ENCODE results near the gene KCMF1. TPM values are rescaled to one million over a fixed set of nuclear protein-coding genes. Genes with fewer than 3 reads are reported as not detected.
"Not testable (repeated sequence)": the region's sequence is repeated elsewhere in the genome, so short reads cannot be mapped to it uniquely, and the experiment has no call there.

KCMF1 gene
- total RNA-seq, 1 donor = 80.3 TPM

DNA sequence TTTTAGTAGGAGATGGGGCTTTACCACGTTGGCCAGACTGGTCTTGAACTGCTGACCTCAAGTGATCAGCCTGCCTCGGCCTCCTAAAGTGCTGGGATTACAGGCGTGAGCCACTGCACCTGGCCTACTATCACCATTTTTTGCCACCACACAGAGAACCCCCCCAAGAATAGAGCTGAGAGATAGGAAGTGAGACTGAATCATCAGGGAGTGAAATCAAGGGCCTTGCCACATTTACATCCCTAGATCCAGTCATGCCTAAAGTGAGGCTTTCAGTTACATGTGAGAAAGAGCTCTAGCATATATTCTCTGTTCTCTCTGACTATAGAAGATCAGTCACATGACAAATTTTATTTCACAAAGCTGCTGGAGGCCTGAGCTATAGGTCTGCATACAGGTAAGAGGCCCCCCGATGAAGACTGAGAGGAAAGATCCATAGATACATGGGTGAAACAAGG is 28.0 kb upstream of the KCMF1 start:
- DNase-seq (ENCODE audit: low read depth) = no peak
- TF ChIP-seq, protein P1, sequence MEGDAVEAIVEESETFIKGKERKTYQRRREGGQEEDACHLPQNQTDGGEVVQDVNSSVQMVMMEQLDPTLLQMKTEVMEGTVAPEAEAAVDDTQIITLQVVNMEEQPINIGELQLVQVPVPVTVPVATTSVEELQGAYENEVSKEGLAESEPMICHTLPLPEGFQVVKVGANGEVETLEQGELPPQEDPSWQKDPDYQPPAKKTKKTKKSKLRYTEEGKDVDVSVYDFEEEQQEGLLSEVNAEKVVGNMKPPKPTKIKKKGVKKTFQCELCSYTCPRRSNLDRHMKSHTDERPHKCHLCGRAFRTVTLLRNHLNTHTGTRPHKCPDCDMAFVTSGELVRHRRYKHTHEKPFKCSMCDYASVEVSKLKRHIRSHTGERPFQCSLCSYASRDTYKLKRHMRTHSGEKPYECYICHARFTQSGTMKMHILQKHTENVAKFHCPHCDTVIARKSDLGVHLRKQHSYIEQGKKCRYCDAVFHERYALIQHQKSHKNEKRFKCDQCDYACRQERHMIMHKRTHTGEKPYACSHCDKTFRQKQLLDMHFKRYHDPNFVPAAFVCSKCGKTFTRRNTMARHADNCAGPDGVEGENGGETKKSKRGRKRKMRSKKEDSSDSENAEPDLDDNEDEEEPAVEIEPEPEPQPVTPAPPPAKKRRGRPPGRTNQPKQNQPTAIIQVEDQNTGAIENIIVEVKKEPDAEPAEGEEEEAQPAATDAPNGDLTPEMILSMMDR (IDR thresholded peaks at IDR 0.05; ENCODE audit: insufficient read depth, low read depth, low read length) = no peak
- H3K4me3 ChIP-seq (ENCODE audit: low read depth, low read length) = no peak overlapping the region

DNA sequence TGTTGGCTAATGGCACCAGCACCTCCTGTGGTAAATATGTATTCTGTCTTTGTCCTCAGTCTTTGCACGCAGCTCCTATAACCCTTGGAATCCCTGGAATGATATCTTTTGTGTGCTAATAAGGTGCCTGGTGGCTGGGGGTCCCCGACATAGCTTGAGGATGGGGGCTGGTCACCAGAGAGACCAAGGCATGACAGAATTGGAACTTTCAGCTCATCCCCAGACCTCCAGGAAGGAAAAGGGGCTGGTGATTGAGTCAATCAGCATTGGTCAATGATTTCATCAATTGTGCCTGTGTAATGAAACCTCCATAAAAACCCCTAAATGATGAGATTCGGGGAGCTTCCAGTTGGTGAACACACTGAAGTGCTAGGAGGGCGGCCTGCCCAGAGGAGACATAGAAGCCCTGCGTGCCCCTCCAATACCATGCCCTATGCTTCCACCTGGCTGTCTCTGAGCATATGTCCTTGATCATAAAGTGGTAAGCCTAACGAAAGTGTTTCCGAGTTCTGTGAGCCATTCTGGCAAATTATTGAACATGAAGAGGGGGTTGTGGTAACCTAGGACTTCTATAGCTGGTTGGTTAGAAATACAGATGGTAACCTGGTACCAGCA is 26.6 kb upstream of the KCMF1 start:
- TF ChIP-seq, protein P1 (IDR thresholded peaks at IDR 0.05; ENCODE audit: insufficient read depth, low read depth, low read length) = no peak
- DNase-seq (ENCODE audit: low read depth) = no peak
- no peak overlapping the region for H3K4me3 ChIP-seq (ENCODE audit: low read depth, low read length)

DNA sequence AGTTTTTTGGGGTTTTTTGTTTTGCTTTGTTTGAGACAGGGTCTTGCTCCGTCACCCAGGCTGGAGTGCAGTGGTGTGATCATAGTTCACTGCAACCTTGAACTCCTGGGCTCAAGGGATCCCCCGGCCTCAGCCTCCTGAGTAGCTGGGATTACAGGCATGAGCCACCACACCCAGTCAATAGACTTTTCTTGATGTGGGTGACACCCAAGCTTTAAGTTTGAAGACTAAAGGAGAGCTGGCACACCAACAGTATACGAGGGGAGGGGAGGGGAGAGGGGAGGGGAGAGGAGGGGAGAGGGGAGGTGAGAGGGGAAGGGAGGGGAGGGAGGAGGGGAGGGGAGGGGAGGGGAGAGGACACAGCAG is 25.1 kb upstream of the KCMF1 start:
- H3K4me3 ChIP-seq (ENCODE audit: low read depth, low read length); DNase-seq (ENCODE audit: low read depth): not testable (repeated sequence)

DNA sequence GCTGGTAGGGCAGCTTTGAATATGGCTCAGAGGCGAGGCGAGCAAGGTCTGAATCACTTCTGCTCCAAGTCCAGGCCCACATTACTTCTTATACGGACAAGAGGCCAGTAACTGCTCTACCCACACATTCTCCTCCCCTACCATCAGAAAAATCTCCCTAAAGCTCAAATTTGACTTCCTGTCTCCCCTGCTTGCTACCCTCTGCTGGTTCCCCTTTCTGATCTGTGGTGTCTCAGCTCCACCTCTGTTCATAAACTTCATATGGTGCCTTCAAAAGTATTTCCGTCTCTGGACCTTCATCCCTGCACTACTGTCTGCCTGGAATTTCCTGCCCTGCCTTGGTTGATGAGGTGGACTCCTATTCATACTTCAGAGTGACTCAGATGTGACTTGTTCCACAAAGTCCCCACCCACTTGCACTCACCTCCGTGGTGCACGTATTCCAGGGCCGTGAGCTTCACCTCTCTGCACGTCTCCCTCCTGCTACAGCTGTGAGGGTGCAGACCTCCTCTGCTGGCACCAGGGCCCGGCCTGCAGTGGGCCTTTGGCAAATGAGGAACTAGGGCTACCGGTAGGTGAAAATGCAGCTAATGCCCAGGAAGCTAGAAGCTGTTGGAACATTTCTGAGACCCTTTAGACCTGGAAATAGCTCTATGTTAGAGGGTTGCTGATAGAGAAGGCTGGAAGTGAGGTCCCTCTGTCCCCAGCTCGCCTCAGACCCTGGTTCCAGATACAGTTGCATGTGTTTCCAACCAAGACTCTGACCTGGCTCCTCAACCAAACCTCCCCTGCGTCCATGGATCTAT is 24.6 kb upstream of the KCMF1 start:
- H3K4me3 ChIP-seq (ENCODE audit: low read depth, low read length) = no peak overlapping the region
- TF ChIP-seq, protein P1 (IDR thresholded peaks at IDR 0.05; ENCODE audit: insufficient read depth, low read depth, low read length) = no peak
- no peak for DNase-seq (ENCODE audit: low read depth)

DNA sequence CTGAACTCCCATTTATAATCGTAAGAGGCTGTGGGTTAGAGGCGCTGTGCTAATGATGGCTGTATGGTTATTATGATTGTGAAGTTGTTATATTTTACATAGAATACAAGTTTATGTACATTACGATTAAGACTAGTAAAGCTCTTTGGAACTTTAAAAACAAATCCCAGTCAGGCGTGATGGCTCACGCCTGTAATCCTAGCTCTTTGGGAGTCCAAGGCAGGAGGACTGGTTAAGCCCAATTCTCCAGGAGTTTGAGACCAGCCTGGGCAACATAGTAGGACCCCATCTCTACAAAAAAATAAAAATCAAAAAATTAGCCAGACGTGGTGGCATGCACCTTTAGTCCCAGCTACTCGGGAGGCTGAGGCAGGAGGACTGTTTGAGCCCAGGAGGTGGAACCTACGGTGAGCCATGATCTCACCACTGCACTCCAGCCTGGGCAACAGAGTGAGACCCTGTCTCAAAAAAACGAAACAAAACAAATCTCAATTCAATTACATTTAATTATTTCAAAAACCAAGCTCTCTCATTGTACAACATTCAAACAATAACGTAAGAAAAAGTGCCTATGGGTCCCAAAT is 23.9 kb upstream of the KCMF1 start:
- TF ChIP-seq, protein P1 (IDR thresholded peaks at IDR 0.05; ENCODE audit: insufficient read depth, low read depth, low read length) = no peak

DNA sequence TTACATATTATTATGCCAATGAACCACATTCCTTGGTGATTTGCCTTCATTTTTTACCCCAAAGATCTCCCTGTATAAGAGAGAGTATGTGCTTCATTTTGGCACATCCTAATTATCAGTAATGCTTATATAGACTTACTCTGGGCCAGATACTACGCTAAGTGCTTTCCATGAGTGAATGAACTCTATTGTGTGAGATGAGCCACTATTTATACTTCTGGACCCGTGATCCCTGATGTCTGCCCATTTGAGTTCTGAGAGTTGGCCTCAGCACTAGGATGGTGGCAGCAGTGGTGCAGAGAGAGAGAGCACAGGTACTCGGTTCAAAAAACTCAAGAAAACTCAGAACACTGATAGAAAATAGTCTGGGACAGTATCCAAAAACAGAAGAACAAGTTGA is 17.4 kb upstream of the KCMF1 start:
- DNase-seq (ENCODE audit: low read depth) = no peak

More for the DNA sequence above, 23.9 kb upstream of the KCMF1 start:
- no peak overlapping the region for H3K4me3 ChIP-seq (ENCODE audit: low read depth, low read length)
- no peak for DNase-seq (ENCODE audit: low read depth)

DNA sequence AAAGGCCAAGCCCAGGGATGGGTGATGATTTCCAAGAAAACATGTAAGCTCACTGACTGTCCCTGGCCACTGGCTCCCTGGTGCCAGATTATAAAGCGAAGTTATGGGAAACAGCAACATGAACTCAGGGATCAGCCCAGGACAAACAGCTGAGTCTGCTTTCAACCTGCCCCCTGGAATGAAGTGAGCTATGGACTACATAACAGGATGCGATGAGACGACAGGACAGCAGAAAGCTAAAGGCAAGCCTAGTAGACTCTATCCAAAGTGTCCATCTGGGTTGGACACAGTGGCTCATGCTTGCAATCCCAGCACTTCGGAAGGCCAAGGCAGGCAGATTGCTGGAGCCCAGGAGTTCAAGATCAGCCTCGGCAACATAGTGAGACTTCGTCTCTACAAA is 16.6 kb upstream of the KCMF1 start:
- TF ChIP-seq, protein P1 (IDR thresholded peaks at IDR 0.05; ENCODE audit: insufficient read depth, low read depth, low read length) = no peak
- no peak overlapping the region for H3K4me3 ChIP-seq (ENCODE audit: low read depth, low read length)
- DNase-seq (ENCODE audit: low read depth) = no peak

More for the DNA sequence above, 17.4 kb upstream of the KCMF1 start:
- H3K4me3 ChIP-seq (ENCODE audit: low read depth, low read length) = no peak overlapping the region
- TF ChIP-seq, protein P1 (IDR thresholded peaks at IDR 0.05; ENCODE audit: insufficient read depth, low read depth, low read length) = no peak

All from fibroblast of villous mesenchyme (primary cell).